Omental fat pad (tissue), 4 donors: ENCODE measurements around the gene DTL. TPM values are rescaled to one million over a fixed set of nuclear protein-coding genes. Genes with fewer than 3 reads are reported as not detected.

Experiments used
- ATAC-seq: fragments of 150-250 bp; one replicate; pipeline ENCODE4 v1.9.1; 2016; ENCODE audit warnings: mild to moderate bottlenecking, moderate library complexity; ENCODE audit not compliant: low FRiP score
- DNase-seq: peaks from one replicate; pipeline ENCODE4 v3.0.0-alpha.2; 2019; ENCODE audit warnings: low spot score
- total RNA-seq, 4 donors: library from RNA; depleted of rRNA; stranded (reverse); fragments of >200 nt; gene quantifications; one replicate each; pipeline ENCODE4 v1.1.0, GENCODE V29; 2016
- TF ChIP-seq, protein P1 (sequence below), 3 donors: fragments of 450-650 bp; IDR thresholded peaks; one replicate each; pipeline ENCODE4 v1.5.1; 2016 to 2017; ENCODE audit warnings: antibody characterized with exemption in 3 of 3, mild to moderate bottlenecking in 3 of 3, moderate library complexity in 2 of 3

Gene DTL
- total RNA-seq, 4 donors from 2014 or later: 0.60 to 1.4 (median 0.77) TPM

DNA sequence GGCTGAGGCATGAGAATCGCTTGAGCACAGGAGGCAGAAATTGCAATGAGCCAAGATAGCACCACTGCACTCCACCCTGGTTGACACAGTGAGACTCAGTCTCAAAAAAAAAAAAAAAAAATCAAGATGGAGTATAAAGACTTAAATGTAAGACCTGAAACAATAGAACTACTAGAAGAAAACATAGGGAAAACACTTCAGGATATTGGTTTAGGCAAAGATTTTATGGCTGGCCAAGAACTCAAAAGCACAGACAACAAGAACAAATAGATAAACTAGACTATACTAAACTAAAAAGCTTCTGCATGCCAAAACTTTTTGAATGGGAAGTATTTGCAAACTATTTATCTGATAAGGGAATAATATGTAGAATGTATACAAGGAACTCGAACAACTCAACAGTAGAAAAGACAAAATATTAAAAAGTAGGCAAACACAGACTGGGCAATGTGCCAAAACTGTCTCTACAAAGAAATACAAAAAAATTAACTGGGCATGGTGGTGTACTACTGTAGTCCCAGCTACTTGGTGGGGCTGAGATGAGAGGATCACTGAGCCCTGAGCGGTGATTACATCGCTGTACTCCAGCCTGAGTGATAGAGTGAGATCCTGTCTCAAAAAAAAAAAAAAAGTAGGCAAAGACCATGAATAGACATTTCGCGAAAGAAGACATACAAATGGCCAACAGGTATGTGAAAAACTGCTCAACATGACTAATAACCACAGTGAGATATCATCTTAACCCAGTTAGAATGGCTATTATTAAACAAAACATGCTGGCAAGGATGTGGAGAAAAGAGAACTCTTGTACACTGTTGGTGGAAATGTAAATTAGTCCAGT is 25.3 kb downstream of the DTL start:
- DNase-seq: no peak
- TF ChIP-seq, protein P1, sequence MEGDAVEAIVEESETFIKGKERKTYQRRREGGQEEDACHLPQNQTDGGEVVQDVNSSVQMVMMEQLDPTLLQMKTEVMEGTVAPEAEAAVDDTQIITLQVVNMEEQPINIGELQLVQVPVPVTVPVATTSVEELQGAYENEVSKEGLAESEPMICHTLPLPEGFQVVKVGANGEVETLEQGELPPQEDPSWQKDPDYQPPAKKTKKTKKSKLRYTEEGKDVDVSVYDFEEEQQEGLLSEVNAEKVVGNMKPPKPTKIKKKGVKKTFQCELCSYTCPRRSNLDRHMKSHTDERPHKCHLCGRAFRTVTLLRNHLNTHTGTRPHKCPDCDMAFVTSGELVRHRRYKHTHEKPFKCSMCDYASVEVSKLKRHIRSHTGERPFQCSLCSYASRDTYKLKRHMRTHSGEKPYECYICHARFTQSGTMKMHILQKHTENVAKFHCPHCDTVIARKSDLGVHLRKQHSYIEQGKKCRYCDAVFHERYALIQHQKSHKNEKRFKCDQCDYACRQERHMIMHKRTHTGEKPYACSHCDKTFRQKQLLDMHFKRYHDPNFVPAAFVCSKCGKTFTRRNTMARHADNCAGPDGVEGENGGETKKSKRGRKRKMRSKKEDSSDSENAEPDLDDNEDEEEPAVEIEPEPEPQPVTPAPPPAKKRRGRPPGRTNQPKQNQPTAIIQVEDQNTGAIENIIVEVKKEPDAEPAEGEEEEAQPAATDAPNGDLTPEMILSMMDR (IDR thresholded peaks at IDR 0.05): no peak
- no peak for ATAC-seq

DNA sequence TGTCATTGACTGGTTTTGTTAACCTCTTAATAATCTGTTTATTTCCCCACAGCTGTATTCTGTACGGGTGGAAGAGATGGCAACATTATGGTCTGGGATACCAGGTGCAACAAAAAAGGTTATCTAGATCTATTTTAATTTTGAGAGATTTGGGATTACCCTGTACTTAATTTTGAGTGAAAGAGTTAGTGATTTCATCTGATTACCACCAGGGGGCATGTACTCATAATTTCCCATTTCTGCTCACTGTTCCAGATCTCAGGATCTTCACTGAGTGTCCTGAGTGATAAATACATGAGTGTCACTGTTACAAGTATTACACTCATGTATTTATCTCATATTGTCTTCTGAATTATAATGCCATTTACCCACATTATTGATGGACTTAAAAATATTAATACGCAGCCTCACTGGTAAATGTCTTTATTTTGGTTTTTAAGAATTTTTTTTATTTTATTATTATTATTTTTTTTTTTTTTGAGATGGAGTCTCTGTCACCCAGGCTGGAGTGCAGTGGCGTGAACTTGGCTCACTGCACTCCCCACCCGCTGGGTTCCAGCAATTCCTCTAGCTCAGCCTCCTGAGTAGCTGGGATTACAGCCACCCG is 27.4 kb downstream of the DTL start:
- TF ChIP-seq, protein P1 (IDR thresholded peaks at IDR 0.05): peak in 1 of 3 donors; percentile 15
- DNase-seq (no peak), ATAC-seq (peak; percentile 59)

DNA sequence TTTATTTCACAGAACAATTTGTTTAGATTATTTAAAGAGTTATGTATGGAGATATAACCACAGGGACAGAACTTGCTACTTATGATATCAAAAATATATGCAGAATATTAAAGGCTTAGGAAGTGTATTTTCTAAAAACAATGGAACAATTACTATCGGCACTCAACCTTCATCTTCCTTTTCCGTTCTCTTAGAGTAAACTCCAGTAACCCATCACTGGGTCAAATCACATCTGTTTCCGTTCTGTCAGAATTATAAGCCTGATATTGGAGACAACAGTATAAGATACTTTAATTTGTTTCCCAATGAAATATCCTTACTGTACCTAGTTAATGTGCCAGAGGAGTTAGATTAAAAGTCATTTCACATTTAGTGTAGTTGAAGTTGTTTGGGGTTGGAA is 32.2 kb downstream of the DTL start:
- no peak for ATAC-seq
- DNase-seq: no peak
- TF ChIP-seq, protein P1 (IDR thresholded peaks at IDR 0.05): no peak

DNA sequence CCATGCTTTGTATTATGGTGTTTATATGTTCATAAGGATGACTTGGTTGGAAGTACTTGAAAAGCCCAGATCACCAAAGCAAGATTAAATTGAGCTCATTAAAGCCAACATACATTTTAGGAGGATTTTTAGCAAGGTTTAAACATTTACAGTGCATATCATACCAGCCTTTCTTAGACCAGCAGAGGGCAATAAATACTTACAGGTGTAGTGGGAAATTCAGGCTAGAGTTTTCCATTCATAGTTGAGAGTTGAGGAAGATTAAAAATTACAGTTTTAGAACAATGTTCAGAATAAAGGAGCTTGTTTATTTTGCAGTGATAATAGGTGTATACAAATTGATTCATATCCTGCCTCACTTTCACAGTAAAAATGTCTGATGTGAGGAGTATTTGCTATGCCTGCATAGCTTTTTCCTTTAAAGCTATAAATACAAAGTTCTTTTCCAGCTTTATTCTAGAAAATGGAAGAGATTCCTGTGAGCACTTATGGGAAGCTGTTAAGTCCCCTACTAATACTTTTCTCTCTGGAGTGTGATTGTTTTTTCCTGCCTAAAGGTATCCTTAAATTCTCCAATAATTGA is 35.3 kb downstream of the DTL start:
- ATAC-seq: peak; percentile 73
- no peak for DNase-seq
- TF ChIP-seq, protein P1 (IDR thresholded peaks at IDR 0.05): no peak

DNA sequence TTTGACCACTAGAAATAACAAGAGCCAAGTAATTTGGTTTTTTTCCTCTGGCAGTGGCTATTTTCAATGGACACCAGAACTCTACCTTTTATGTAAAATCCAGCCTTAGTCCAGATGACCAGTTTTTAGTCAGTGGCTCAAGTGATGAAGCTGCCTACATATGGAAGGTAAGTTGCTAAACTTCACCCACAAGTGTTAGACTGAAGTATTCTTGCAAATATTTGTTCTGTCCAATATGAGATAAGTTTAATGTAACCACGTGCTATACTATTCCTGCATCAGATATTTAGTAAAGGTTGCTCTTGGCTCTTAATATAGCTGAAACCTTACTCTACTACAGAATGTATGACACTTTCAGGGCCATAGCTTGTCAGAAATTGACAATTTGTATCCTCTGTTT is 36.5 kb downstream of the DTL start:
- DNase-seq: no peak
- no peak for ATAC-seq
- TF ChIP-seq, protein P1 (IDR thresholded peaks at IDR 0.05): no peak

DNA sequence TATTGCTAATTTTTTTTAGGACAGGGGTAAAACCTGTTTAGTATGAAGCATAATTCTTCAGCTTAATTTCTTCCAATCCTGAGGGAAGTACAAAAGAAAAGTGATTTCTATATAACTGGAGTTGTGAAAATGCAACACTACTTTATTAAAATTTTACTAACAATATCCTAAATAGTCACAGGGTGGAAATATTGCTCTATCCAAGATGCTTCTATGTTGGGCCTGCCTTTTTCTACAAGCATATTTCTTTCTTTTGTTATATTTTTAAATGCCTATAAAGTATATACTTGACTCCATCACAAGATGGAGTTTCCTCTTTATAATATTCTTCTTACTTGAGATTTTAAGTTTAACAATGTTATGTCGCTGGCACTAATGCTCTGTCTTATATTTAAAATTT is 37.9 kb downstream of the DTL start:
- DNase-seq: no peak
- ATAC-seq: no peak
- TF ChIP-seq, protein P1 (IDR thresholded peaks at IDR 0.05): no peak
